GM19238 (cell line): ENCODE measurements around the gene REN.

Experiments used
- DNase-seq: peaks from one replicate; pipeline ENCODE4 v3.0.0; 2011; ENCODE audit warnings: low spot score; ENCODE audit not compliant: insufficient read length

Gene REN

GRCh38 chr1:204154568-204155255 is 11.4 kb downstream of the REN start:
- no peak for DNase-seq

- DNase-seq = no peak
Observed at GRCh38 chr1:204153667-204154066, 12.5 kb downstream of the REN start.

- DNase-seq = no peak
Observed at GRCh38 chr1:204152310-204153044, 13.7 kb downstream of the REN start.

GRCh38 chr1:204151552-204152309 is 14.4 kb downstream of the REN start, which contains the start of gene ETNK2:
Gene ETNK2, minus strand, starts transcription at chr1:204152044. Its CDS starts 192 bp downstream, at chr1:204151852.
- DNase-seq = no peak

GRCh38 chr1:204150702-204151551 is 15.2 kb downstream of the REN start:
- DNase-seq = no peak

GRCh38 chr1:204149635-204150565 is 16.2 kb downstream of the REN start:
- no peak for DNase-seq

GRCh38 chr1:204149107-204149506 is 17.0 kb downstream of the REN start:
- DNase-seq = no peak

- DNase-seq = no peak
Observed at GRCh38 chr1:204147406-204148383, 18.4 kb downstream of the REN start.

- no peak for DNase-seq
Observed at GRCh38 chr1:204146965-204147364, 19.2 kb downstream of the REN start.

- no peak for DNase-seq
Observed at GRCh38 chr1:204146309-204146708, 19.8 kb downstream of the REN start.

GRCh38 chr1:204145033-204145504 is 21.1 kb downstream of the REN start:
- no peak for DNase-seq

GRCh38 chr1:204143276-204144041 is 22.7 kb downstream of the REN start:
- DNase-seq = no peak

- no peak for DNase-seq
Observed at GRCh38 chr1:204142032-204142974, 23.8 kb downstream of the REN start.

- DNase-seq = no peak
Observed at GRCh38 chr1:204141131-204141530, 25.0 kb downstream of the REN start.

- DNase-seq = no peak
Observed at GRCh38 chr1:204139952-204140351, 26.2 kb downstream of the REN start.

- no peak for DNase-seq
Observed at GRCh38 chr1:204139088-204139487, 27.0 kb downstream of the REN start.

GRCh38 chr1:204136814-204137213 is 29.3 kb downstream of the REN start:
- no peak for DNase-seq
